ENCODE measurements around the gene B4GAT1. TPM values are rescaled to one million over a fixed set of nuclear protein-coding genes. Genes with fewer than 3 reads are reported as not detected.

B4GAT1 gene
- total and polyA plus RNA-seq, 9 of the 15 experiments (the other 6 are each of a cell fraction or from before 2014, with no cell fraction given), result 0.86 to 9.5 (median 3.8) TPM

- H3K27me3 ChIP-seq (ENCODE audit: control insufficient read depth in 2 of 2, insufficient read depth in 2 of 2, low read length in 2 of 2), result no peaks in the 10 kb centered on the region
- in situ Hi-C loops (cut with MboI), result no loop called here
- no peak for FAIRE-seq
- H3K4me1 ChIP-seq (replicated peaks in 1 of 2; ENCODE audit: control insufficient read depth in 2 of 2, insufficient read depth in 2 of 2, low read length in 2 of 2), result peaks cover 9 to 59% of the 10 kb centered on the region in 2 experiments
- ATAC-seq, result no peak
- H3K79me2 ChIP-seq (ENCODE audit: control insufficient read depth, insufficient read depth, low read length), result no peaks in the 10 kb centered on the region
- intact Hi-C loops (cut with micrococcal nuclease), result loop anchor here (1.0 kb wide), 1 partner anchor 23 kb away; no protein-coding TSS in a partner anchor
- no peaks in the 10 kb centered on the region for H3K9me1 ChIP-seq (ENCODE audit: control insufficient read depth, insufficient read depth, low read length)
- peaks cover 35% of the 10 kb centered on the region; the same call in 1 of the 3 replicates for H3K36me3 ChIP-seq (ENCODE audit: control insufficient read depth, insufficient read depth, low read length)
- TF ChIP-seq JUNB (CRISPR knock-in tag; conservative IDR thresholded peaks at IDR 0.05), result no peak
- TF ChIP-seq ZNF696 (CRISPR knock-in tag; conservative IDR thresholded peaks at IDR 0.05), result no peak
- TF ChIP-seq RBFOX2 (IDR thresholded peaks at IDR 0.05; ENCODE audit: low read depth, low read length), result 0 out of 2 replicates have a peak, but pooled peaks have one; percentile 5
- no peak for TF ChIP-seq ZNF551 (CRISPR knock-in tag; IDR thresholded peaks at IDR 0.05)
- TF ChIP-seq TFAM (CRISPR knock-in tag; conservative IDR thresholded peaks at IDR 0.05), result no peak
- peak; percentile 57 for TF ChIP-seq POLR2G (IDR thresholded peaks at IDR 0.05; ENCODE audit: low read depth, low read length)
- no peak for TF ChIP-seq GTF3C2 (IDR thresholded peaks at IDR 0.05; ENCODE audit: borderline replicate concordance, extremely low read depth, insufficient read length)
- peak; percentile 84 for TF ChIP-seq ZBTB33 (CRISPR knock-in tag; IDR thresholded peaks at IDR 0.05)
- no peak for TF ChIP-seq ZNF395 (CRISPR knock-in tag; IDR thresholded peaks at IDR 0.05)
- TF ChIP-seq CBX1 (IDR thresholded peaks at IDR 0.05; ENCODE audit: low read depth), result no peak
- TF ChIP-seq OTX1 (CRISPR knock-in tag; IDR thresholded peaks at IDR 0.05), result no peak
- TF ChIP-seq HINFP (tag; conservative IDR thresholded peaks at IDR 0.05; ENCODE audit: low read depth), result no peak
- no peaks in the 10 kb centered on the region for H3K9me3 ChIP-seq (replicated peaks; ENCODE audit: control insufficient read depth, insufficient read depth, low read depth, low read length)
- DNase-seq (ENCODE audit: extremely low read depth in 1 of 4, low spot score in 3 of 4), result peak in 1 of 4 experiments; percentile 9
- no peak overlapping the region for H3K27ac ChIP-seq (ENCODE audit: extremely low read depth, low read depth, low read length)
- BruUV-seq (replicated peaks), result no TSS peak
- H3K9ac ChIP-seq (ENCODE audit: insufficient read depth in 1 of 2, low read depth in 2 of 2, low read length in 2 of 2), result peak overlapping the region in 1 of 2 experiments; percentile 80; a peak in 2 of 4 replicates
- ChIA-PET CTCF (ENCODE audit: low intra/inter-chr PET ratio) (interaction anchor here (0.6 to 1.7 kb wide), 2 partner anchors 24 to 446 kb away, joined by 4 to 8 read pairs; no protein-coding TSS in a partner anchor), POLR2A (interaction anchor here (0.6 to 1.3 kb wide), 9 partner anchors 9 to 728 kb away, joined by 3 to 6 read pairs (median 3); partner anchors contain the start of genes BRMS1 and YIF1A)
- 45% methylated on average over 24 of the region's 35 CpGs for WGBS (ENCODE audit: insufficient coverage, low coverage, missing lambda C conversion rate)
- H4K20me1 ChIP-seq (replicated peaks; ENCODE audit: control insufficient read depth, insufficient read depth, low read length), result peaks cover 3% of the 10 kb centered on the region; the same call in 1 of the 2 replicates
- H2AFZ ChIP-seq (ENCODE audit: low read depth, low read length), result no peak overlapping the region
- H3K4me3 ChIP-seq, result no peak overlapping the region
- H3K4me2 ChIP-seq (ENCODE audit: insufficient read depth, low read length), result no peak overlapping the region; the same call in 1 of the 2 replicates
Observed at GRCh38 chr11:66335531-66336233, 11.7 kb downstream of the B4GAT1 start.
